B cell (primary cell): Measurements from ENCODE around the gene TBC1D1. TPM values are rescaled to one million over a fixed set of nuclear protein-coding genes. Genes with fewer than 3 reads are reported as not detected.

Experiments used
- ATAC-seq: fragments of 200-7000 bp; cut with Tn5 transposase; one replicate; pipeline ENCODE4 v1.10.0; 2021; ENCODE audit warnings: low read depth, mild to moderate bottlenecking, moderate number of reproducible peaks, moderate library complexity
- CTCF ChIA-PET: fragments of 350-600 bp; sonication (Branson Sonifier 250); formaldehyde crosslinking; loops from one replicate; lab custom pipeline; 2021; ENCODE audit warnings: antibody characterized with exemption, inconsistent platforms; lab: Charles Lee
- POLR2A ChIA-PET: fragments of 350-600 bp; sonication (Branson Sonifier 250); formaldehyde crosslinking; loops from one replicate; lab custom pipeline; 2021; ENCODE audit warnings: antibody characterized with exemption; lab: Charles Lee
- DNase-seq: peaks from one replicate; pipeline ENCODE4 v3.0.0; 2013
- H2AFZ ChIP-seq: 2 replicates; pipeline ENCODE4 v1.6.1; 2012; ENCODE audit warnings: mild to moderate bottlenecking, low read depth, low read length; ENCODE audit not compliant: insufficient read depth, poor library complexity, severe bottlenecking
- H3K27ac ChIP-seq, 2 donors: 1 replicate in 1 of 2; 2 replicates in 1 of 2; pipeline ENCODE4 v1.5.1; 2012 to 2013; ENCODE audit warnings: low read length in 2 of 2, mild to moderate bottlenecking in 2 of 2, moderate library complexity in 1 of 2
- H3K27me3 ChIP-seq, 4 experiments: fragments of 200-600 bp in 1 of 4; sonication (generic) in 1 of 4; replicated peaks in 1 of 4; 1 replicate in 2 of 4; 2 replicates in 2 of 4; pipeline versions ENCODE4 v1.6.1 to v1.7.0; 2013 to 2016; ENCODE audit warnings: low read length in 3 of 4, mild to moderate bottlenecking in 2 of 4, mixed read lengths in 1 of 4, moderate library complexity in 1 of 4; ENCODE audit not compliant: insufficient read depth in 4 of 4, control insufficient read depth in 3 of 4; ENCODE audit errors: control extremely low read depth in 1 of 4
- H3K36me3 ChIP-seq, 2 experiments: replicated peaks in 1 of 2; 1 replicate in 1 of 2; 2 replicates in 1 of 2; pipeline versions ENCODE4 v1.6.1 to v1.7.1; 2013; ENCODE audit warnings: low read length in 1 of 2; ENCODE audit not compliant: insufficient read depth in 2 of 2, control insufficient read depth in 1 of 2; ENCODE audit errors: control extremely low read depth in 1 of 2, extremely low read depth in 1 of 2
- H3K4me1 ChIP-seq, 2 donors: fragments of 200-600 bp in 1 of 2; sonication (generic) in 1 of 2; 1 replicate in 1 of 2; 2 replicates in 1 of 2; pipeline versions ENCODE4 v1.5.1 to v1.6.1; 2013 to 2017; ENCODE audit warnings: low read length in 2 of 2; ENCODE audit not compliant: control insufficient read depth in 2 of 2, insufficient read depth in 2 of 2
- H3K4me2 ChIP-seq: replicated peaks from 2 replicates; pipeline ENCODE3; 2012; ENCODE audit warnings: mild to moderate bottlenecking, low read depth, low read length; ENCODE audit not compliant: poor library complexity, severe bottlenecking
- H3K4me3 ChIP-seq, 5 experiments: fragments of 200-600 bp in 1 of 5; sonication (generic) in 1 of 5; 1 replicate in 3 of 5; 2 replicates in 2 of 5; pipeline versions ENCODE4 v1.5.1 to v1.7.0; 2011 to 2016; ENCODE audit warnings: low read length in 4 of 5, mild to moderate bottlenecking in 4 of 5, low read depth in 2 of 5, control low read depth in 1 of 5, moderate library complexity in 1 of 5; ENCODE audit not compliant: insufficient read depth in 1 of 5; ENCODE audit errors: control extremely low read depth in 1 of 5, extremely low read depth in 1 of 5
- H3K79me2 ChIP-seq: fragments of 200-600 bp; sonication (generic); one replicate; pipeline ENCODE4 v1.6.0; 2016; ENCODE audit warnings: low read length; ENCODE audit not compliant: control insufficient read depth, insufficient read depth
- H3K9ac ChIP-seq: fragments of 200-600 bp; sonication (generic); 2 replicates; pipeline ENCODE4 v1.6.1; 2017; ENCODE audit warnings: mild to moderate bottlenecking, low read length, moderate library complexity
- H3K9me3 ChIP-seq, 3 donors: one replicate each; pipeline versions ENCODE4 v1.6.1 to v1.7.1; 2013; ENCODE audit warnings: low read length in 2 of 3; ENCODE audit not compliant: control insufficient read depth in 2 of 3, insufficient read depth in 1 of 3; ENCODE audit errors: control extremely low read depth in 1 of 3
- H4K20me1 ChIP-seq: 2 replicates; pipeline ENCODE4 v1.6.0; 2012; ENCODE audit warnings: mild to moderate bottlenecking, low read length; ENCODE audit not compliant: insufficient read depth, control insufficient read depth, poor library complexity, severe bottlenecking
- H3K27ac Mint-ChIP-seq: one replicate; pipeline ENCODE4 v1.8.0; 2021; ENCODE audit warnings: mixed read lengths
- H3K27me3 Mint-ChIP-seq: one replicate; pipeline ENCODE4 v1.8.0; 2021; ENCODE audit warnings: mixed read lengths
- H3K4me1 Mint-ChIP-seq: one replicate; pipeline ENCODE4 v1.8.0; 2021; ENCODE audit warnings: mixed read lengths
- H3K4me3 Mint-ChIP-seq: one replicate; pipeline ENCODE4 v1.8.0; 2021; ENCODE audit warnings: mixed read lengths
- H3K9me3 Mint-ChIP-seq: one replicate; pipeline ENCODE4 v1.8.0; 2022; ENCODE audit warnings: mixed read lengths; ENCODE audit not compliant: insufficient read depth
- EZH2 ChIP-seq: IDR thresholded peaks from 2 replicates; pipeline ENCODE4 v1.6.1; 2012; ENCODE audit warnings: borderline replicate concordance, low read depth, mild to moderate bottlenecking, moderate library complexity, low read length; ENCODE audit not compliant: insufficient read depth, poor library complexity, severe bottlenecking
- WGBS: methylation state at CpG from one replicate; pipeline ENCODE4 v1.1.5; 2013; ENCODE audit warnings: missing lambda C conversion rate; ENCODE audit not compliant: insufficient coverage; 5-methylcytosine and 5-hydroxymethylcytosine counted together
- intact Hi-C: fragments of 100-400 bp; cut with micrococcal nuclease; formaldehyde crosslinking; loops from one replicate; pipeline ENCODE4 v1.10.0; 2022
- polyA plus RNA-seq: library from polyadenylated mRNA; depleted of rRNA; stranded (reverse); fragments of >200 nt; gene quantifications from 2 replicates; pipeline ENCODE4 v1.2.3, GENCODE V29; 2012
- total RNA-seq, 2 donors: library from RNA; stranded (reverse); fragments of 120-200 nt in 1 of 2; gene quantifications; 1 replicate in 1 of 2; 2 replicates in 1 of 2; pipeline versions ENCODE4 v1.2.3 to v1.2.4, GENCODE V29; 2013 to 2022
- TF ChIP-seq, protein P1 (sequence below): fragments of 200-600 bp; IDR thresholded peaks from one replicate; pipeline ENCODE4 v1.8.0; 2022; ENCODE audit warnings: antibody characterized with exemption, mild to moderate bottlenecking

Gene TBC1D1
- total and polyA plus RNA-seq, 2 donors (not counting 1 experiment from before 2014, with no cell fraction given): 88.2 to 98.7 TPM

DNA sequence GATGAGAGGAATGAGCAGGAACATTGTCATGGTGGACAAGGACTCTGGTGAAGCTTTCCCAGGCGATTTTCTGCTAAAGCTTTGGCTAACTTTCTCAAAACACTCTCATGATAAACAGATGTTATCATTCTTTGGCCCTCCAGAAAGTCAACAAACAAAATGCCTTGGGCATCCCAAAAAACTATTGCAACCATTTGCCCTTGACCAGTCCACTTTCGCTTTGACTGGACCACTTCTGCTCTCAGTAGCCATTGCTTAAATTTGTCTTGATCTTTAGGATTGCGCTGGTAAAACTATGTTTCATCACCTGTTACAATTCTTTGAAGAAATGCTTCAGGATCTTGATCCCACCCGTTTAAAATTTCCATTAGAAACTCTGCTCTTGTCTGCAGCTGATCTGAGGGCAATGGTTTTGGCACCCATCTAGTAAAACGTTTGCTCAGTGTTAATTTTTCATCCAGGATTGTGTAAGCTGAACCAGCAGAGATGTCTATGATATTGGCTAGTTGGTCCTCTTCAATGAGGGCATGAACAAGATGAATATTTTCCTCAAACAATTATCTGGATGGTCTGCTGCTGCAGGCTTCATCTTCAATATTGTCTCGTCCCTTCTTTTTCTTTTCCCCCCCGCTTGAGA lies 14.8 kb downstream of the TBC1D1 start:
- Mint-ChIP-seq H3K9me3 (no peaks in the 10 kb centered on the region), H3K27me3 (no peaks in the 10 kb centered on the region), H3K27ac (no peak overlapping the region), H3K4me3 (no peak overlapping the region), H3K4me1 (peaks cover 25% of the 10 kb centered on the region)
- H4K20me1 ChIP-seq: peaks cover 69% of the 10 kb centered on the region
- DNase-seq (no peak), ATAC-seq (no peak)
- peaks cover 89% of the 10 kb centered on the region for H3K79me2 ChIP-seq
- intact Hi-C loops: no loop called here
- no peak overlapping the region for H3K27ac ChIP-seq
- no peak for TF ChIP-seq EZH2
- TF ChIP-seq, protein P1, sequence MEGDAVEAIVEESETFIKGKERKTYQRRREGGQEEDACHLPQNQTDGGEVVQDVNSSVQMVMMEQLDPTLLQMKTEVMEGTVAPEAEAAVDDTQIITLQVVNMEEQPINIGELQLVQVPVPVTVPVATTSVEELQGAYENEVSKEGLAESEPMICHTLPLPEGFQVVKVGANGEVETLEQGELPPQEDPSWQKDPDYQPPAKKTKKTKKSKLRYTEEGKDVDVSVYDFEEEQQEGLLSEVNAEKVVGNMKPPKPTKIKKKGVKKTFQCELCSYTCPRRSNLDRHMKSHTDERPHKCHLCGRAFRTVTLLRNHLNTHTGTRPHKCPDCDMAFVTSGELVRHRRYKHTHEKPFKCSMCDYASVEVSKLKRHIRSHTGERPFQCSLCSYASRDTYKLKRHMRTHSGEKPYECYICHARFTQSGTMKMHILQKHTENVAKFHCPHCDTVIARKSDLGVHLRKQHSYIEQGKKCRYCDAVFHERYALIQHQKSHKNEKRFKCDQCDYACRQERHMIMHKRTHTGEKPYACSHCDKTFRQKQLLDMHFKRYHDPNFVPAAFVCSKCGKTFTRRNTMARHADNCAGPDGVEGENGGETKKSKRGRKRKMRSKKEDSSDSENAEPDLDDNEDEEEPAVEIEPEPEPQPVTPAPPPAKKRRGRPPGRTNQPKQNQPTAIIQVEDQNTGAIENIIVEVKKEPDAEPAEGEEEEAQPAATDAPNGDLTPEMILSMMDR: no peak
- 89% methylated on average over 6 of the region's 7 CpGs for WGBS
- H3K4me2 ChIP-seq: no peak overlapping the region
- ChIA-PET CTCF (no interaction called here), POLR2A (no interaction called here)
- H3K27me3 ChIP-seq: no peaks in the 10 kb centered on the region
- H3K4me3 ChIP-seq: no peak overlapping the region
- no peaks in the 10 kb centered on the region for H3K4me1 ChIP-seq
- H3K9ac ChIP-seq: no peak overlapping the region
- H2AFZ ChIP-seq: no peak overlapping the region
- no peaks in the 10 kb centered on the region for H3K9me3 ChIP-seq
- H3K36me3 ChIP-seq: peaks cover 12 to 34% of the 10 kb centered on the region in 2 experiments

DNA sequence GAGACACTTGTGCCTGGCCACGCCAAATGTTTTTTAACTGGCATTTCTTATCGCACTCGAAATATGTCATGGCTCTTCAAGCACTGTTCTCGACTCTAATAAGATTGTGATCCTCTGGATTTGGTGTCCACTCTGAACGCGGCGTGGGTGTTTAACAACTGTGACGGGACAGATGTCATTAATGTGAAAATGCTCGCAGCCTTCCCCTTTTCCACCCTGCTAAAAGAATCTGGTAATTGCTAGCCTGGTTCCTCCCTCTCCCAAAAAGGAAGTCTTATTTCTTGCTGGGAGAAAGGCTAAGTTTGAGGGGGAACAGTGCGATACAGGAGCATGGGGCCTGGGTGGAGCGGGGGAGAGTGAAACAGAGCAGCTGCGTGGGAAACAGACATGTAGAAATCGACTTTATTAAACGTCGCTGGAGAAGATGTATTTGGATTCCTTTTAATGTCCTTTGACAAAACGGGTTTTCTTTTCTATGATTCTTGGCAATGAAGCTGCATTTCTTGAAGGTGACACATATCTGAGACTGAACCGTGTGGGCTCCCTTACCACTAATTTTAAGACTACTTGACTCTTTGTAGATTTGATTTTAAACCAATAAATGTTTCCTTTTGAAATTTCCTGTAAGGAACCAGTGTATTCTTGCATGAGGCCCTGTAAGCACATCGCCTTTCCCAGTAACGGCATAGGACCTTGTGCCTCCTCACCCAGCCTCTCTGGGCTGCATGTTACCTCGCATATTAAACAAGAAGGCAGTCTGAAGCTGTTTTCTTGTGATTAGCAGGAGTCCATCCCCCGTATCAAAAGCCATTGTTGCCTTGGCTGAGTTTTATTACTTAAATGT lies 17.8 kb downstream of the TBC1D1 start:
- no peaks in the 10 kb centered on the region for H3K27me3 Mint-ChIP-seq
- no peaks in the 10 kb centered on the region for H3K9me3 Mint-ChIP-seq
- no peak overlapping the region for H3K9ac ChIP-seq
- 91% methylated on average over 13 of the region's 21 CpGs for WGBS
- H3K27me3 ChIP-seq: no peaks in the 10 kb centered on the region
- ChIA-PET CTCF (no interaction called here), POLR2A (no interaction called here)
- intact Hi-C loops: no loop called here
- peaks cover 20% of the 10 kb centered on the region for H3K4me1 Mint-ChIP-seq
- no peak overlapping the region for H2AFZ ChIP-seq
- no peak overlapping the region for H3K27ac Mint-ChIP-seq
- H3K4me3 Mint-ChIP-seq: no peak overlapping the region
- ATAC-seq (no peak), DNase-seq (no peak)
- TF ChIP-seq, protein P1: no peak
- TF ChIP-seq EZH2: no peak
- no peak overlapping the region for H3K4me2 ChIP-seq
- H4K20me1 ChIP-seq: peaks cover 76% of the 10 kb centered on the region
- peaks cover 3 to 10% of the 10 kb centered on the region in 2 experiments for H3K36me3 ChIP-seq
- H3K4me1 ChIP-seq: no peaks in the 10 kb centered on the region
- H3K9me3 ChIP-seq: no peaks in the 10 kb centered on the region
- no peak overlapping the region for H3K4me3 ChIP-seq
- no peak overlapping the region for H3K27ac ChIP-seq
- H3K79me2 ChIP-seq: peaks cover 86% of the 10 kb centered on the region
